GM12801 (cell line): Measurements from ENCODE around the gene ATP9B.

Source experiments
- TF ChIP-seq, protein P1 (sequence below): IDR thresholded peaks from one replicate; pipeline ENCODE4 v1.5.1; 2011; ENCODE audit warnings: control low read depth; ENCODE audit not compliant: insufficient read length; ENCODE audit errors: extremely low read depth

Gene ATP9B

DNA sequence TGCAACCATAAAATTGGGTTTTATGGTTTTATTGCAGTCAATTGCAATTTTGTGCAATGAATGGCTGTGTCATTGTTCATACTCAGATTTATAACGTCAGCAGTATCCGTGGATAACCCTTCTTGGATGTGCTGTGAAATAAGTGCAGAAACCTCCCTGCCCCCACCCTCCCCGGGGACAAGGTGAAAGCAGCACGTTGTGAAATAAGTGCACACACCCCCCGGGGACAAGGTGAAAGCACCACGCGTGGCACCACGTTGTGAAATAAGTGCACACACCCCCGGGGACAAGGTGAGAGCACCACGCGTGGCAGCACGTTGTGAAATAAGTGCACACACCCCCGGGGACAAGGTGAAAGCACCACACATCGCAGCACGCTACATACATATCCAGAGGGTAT is 232.9 kb downstream of the ATP9B start:
- TF ChIP-seq, protein P1, sequence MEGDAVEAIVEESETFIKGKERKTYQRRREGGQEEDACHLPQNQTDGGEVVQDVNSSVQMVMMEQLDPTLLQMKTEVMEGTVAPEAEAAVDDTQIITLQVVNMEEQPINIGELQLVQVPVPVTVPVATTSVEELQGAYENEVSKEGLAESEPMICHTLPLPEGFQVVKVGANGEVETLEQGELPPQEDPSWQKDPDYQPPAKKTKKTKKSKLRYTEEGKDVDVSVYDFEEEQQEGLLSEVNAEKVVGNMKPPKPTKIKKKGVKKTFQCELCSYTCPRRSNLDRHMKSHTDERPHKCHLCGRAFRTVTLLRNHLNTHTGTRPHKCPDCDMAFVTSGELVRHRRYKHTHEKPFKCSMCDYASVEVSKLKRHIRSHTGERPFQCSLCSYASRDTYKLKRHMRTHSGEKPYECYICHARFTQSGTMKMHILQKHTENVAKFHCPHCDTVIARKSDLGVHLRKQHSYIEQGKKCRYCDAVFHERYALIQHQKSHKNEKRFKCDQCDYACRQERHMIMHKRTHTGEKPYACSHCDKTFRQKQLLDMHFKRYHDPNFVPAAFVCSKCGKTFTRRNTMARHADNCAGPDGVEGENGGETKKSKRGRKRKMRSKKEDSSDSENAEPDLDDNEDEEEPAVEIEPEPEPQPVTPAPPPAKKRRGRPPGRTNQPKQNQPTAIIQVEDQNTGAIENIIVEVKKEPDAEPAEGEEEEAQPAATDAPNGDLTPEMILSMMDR, result no peak

DNA sequence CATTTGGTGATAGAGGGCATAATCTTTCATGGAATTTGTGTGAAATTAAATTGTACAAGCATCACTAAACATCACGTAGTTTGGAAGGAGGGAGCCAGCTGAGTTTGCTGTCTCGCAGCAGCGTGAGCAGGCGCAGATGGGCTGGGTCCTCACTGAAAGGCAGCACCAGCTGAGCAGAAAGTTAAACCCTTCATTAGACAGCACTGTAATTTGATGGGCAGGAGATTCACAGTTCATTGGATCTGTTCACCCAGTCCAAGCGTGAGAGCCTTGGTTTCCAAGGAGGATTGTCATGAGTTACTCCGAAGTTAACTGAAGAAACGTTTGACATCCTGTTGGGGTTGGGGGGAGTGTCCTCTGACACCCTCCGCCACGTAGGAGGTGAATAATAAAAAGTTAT is 236.7 kb downstream of the ATP9B start:
- TF ChIP-seq, protein P1, result no peak

DNA sequence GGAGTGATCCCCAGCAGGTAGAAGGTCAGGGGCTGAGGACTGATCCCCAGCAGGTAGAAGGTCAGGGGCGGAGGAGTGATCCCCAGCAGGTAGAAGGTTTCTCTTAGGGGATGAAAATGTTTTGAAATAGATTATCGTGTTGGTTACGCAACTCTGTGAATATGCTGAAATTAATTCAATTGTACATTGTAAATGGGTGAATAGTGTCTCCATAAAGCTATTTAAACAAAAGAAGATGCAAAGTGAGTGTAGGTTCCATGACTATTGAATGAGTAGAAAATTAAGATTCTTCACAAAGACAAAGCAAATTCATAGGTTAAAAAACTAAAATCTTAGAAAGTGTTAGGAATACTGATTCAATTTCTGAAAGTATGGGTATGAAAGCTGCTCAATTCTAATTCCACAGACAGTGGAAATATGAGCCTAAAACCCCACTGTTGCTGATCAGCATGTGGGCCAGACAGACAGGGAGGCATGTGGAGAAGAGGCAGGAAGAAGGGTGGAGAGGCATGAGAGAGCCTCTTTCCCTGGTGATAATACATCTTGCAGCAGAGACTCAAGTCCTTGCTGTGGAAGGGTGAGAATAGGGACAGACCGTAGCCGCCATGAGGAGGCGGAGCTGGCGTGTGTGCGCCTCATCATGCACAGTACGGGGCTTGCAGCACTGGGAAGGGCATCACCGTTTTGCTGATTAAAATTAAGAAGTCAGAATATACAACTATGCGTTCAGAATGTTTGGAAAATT is 240.6 kb downstream of the ATP9B start:
- TF ChIP-seq, protein P1, result no peak

DNA sequence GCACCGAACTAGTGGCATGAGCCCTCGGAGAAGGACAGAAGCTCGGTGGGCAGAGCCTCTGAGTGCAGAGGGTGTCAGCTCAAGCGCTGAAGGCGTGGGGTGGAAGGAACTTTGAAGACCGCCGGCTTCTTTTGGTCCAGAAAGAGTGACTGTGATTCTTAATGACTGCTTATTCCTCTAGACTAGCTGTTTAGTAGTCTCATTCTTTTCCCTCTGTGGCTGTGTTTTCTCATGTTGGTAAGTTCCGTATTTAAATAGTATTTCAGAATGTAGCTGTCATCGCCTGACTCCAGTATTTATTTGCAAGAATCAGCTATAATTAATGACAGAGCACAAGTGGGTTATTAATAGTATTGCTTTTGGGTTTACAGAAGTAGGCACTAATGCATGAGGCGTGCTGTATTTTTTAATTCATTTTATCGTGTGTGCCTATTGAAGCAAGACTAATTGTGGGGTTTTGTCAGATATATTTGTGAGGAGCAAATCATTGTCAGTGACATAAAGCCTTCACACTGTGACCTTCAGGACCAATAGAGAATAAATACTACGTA is 245.7 kb downstream of the ATP9B start:
- TF ChIP-seq, protein P1, result no peak

DNA sequence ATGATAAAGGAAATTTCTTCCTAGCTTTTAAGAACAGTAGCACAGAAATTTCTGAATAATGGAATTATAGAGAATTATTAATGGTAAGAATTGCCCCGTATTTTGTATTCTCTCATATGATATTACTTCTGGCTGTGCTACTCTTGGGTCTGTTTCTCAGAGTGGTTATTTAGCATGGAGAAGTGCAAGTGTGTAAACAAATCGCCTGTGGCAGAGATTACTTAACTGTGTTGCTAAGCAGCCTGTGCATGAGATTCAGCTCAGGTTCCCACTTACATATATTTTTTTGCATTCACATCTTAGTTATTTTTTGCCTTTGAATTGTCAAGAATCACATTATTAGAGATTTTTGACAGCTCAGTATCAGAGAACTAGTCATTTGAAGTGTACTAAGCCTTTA is 246.4 kb downstream of the ATP9B start:
- TF ChIP-seq, protein P1, result no peak

DNA sequence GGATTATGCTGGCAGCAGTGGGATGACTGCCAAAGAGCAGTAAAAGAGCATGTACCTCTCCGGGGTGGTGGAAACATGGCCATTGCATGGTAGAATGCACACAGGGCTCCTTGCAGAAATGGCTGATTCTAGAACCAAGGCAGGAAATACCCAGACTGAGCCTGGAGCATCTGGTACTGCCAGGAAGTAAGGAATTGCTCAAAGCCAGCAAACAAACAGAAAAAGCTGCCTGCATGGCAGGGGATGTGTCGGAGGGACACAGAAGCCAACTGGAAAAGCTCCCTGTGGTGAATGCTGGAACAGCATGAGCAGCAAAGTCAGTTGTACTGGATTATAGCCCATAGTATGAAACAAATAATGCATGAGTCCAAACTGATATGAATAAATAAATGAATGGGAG is 248.5 kb downstream of the ATP9B start:
- TF ChIP-seq, protein P1, result no peak

DNA sequence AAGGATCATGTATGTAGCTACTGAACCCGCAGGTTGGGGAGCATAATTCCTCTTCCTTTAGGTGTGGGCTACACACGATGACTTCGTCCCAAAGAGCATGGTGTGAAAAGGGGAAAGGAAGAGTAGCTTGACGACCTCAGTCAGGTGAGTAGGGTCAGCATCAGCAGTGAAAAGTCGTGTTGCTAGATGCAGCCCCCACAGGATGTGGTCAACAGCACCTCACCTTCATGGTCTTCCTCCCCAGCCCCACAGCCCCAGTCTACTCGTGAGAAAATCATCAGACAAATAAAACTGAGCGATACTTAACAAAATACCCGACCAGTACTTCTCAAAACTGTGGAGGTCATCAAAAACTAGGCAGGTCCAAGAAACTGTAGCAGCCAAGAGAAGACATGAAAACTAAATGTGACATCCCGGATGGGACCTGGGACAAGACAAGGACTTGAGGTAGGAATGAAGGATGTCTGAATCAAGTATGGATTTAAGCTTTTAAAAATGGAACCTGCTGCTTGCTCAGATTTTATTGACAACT is 249.0 kb downstream of the ATP9B start:
- TF ChIP-seq, protein P1, result no peak
